Heart right ventricle (tissue), 16 donors: Measurements from ENCODE around the gene FAM20C. TPM values are rescaled to one million over a fixed set of nuclear protein-coding genes. Genes with fewer than 3 reads are reported as not detected.
"Not testable (repeated sequence)": the region's sequence is repeated elsewhere in the genome, so short reads cannot be mapped to it uniquely, and the experiment has no call there.

Experiments
- ATAC-seq, 8 donors: fragments of 200-7000 bp; cut with Tn5 transposase; one replicate each; pipeline ENCODE4 v1.9.1; 2020; ENCODE audit warnings: mild to moderate bottlenecking in 8 of 8, moderate library complexity in 8 of 8, moderate number of reproducible peaks in 1 of 8
- DNase-seq, 2 donors: peaks; one replicate each; pipeline ENCODE4 v3.0.0-alpha.2; 2020
- H3K27ac ChIP-seq, 10 donors: fragments of 200-600 bp; sonication (generic) in 2 of 10; one replicate each; pipeline versions ENCODE4 v1.5.0 to v1.8.0; 2020 to 2022; ENCODE audit warnings: mild to moderate bottlenecking in 3 of 10
- H3K27me3 ChIP-seq, 7 donors: fragments of 200-600 bp; one replicate each; pipeline ENCODE4 v1.8.0; 2021 to 2022; ENCODE audit warnings: mild to moderate bottlenecking in 2 of 7
- H3K36me3 ChIP-seq, 9 donors: fragments of 200-600 bp; sonication (generic) in 1 of 9; one replicate each; pipeline versions ENCODE4 v1.5.0 to v1.8.0; 2020 to 2022; ENCODE audit warnings: mild to moderate bottlenecking in 2 of 9
- H3K4me1 ChIP-seq, 9 donors: fragments of 200-600 bp; sonication (generic) in 1 of 9; one replicate each; pipeline versions ENCODE4 v1.5.0 to v1.8.0; 2020 to 2022; ENCODE audit warnings: mild to moderate bottlenecking in 4 of 9
- H3K4me3 ChIP-seq, 10 donors: fragments of 200-600 bp; sonication (generic) in 2 of 10; one replicate each; pipeline versions ENCODE4 v1.5.0 to v1.8.0; 2020 to 2022; ENCODE audit warnings: mild to moderate bottlenecking in 7 of 10, moderate library complexity in 2 of 10
- H3K9me3 ChIP-seq, 11 donors: fragments of 200-600 bp in 10 of 11; sonication (generic) in 2 of 11; one replicate each; pipeline versions ENCODE4 v1.5.0 to v1.8.0; 2013 to 2022; ENCODE audit warnings: mild to moderate bottlenecking in 2 of 11, control low read depth in 1 of 11, moderate library complexity in 1 of 11
- CTCF ChIP-seq, 9 donors: fragments of 200-600 bp; sonication (generic) in 2 of 9; IDR thresholded peaks; one replicate each; pipeline versions ENCODE4 v1.5.0 to v1.8.0; 2021 to 2022; ENCODE audit warnings: antibody characterized with exemption in 9 of 9, mild to moderate bottlenecking in 5 of 9, moderate library complexity in 1 of 9
- WGBS, 2 donors: extraction: QIAGEN DNeasy Blood & Tissue Kit; methylation state at CpG; one replicate each; pipeline ENCODE4 v1.1.7; 2013; ENCODE audit warnings: inconsistent platforms in 1 of 2; 5-methylcytosine and 5-hydroxymethylcytosine counted together
- intact Hi-C, 10 donors: fragments of 100-400 bp; cut with DNase I; formaldehyde crosslinking; loops; one replicate each; pipeline versions ENCODE4 v1.11.1 to v1.14.2; 2022
- polyA plus RNA-seq, 2 donors: library from polyadenylated mRNA; stranded (reverse); fragments of 200-250 nt; gene quantifications; one replicate each; pipeline ENCODE4 v1.2.3, GENCODE V29; 2013
- total RNA-seq, 10 donors: library from RNA; stranded (reverse); fragmentation: NEBNext Ultra II Directional in 3 of 10; extraction: Animal tissue kit (Norgen Biotek cat#: 25700) in 3 of 10; gene quantifications; one replicate each; pipeline versions ENCODE4 v1.2.1 to v1.2.4, GENCODE V29; 2021 to 2023
- donor health status: Arrhythmogenic right ventricular cardiomyopathy.
- donor health status: ischemic (EF 13 %, LVEDD 7.1; RV severe dilation, severe dysfunction).
- donor health status: healthy with polysubstance abuse.
- donor health status: DM: no; HTN: yes; CAD: no.
- donor health status: DM: no; HTN: no; CAD: no.
- donor health status: ischemic (EF 25% LVEDD 6.9; RV normal size, moderate dysfunction).
- donor health status: ischemic (EF 25% LVEDD 5.7; RV mildly dilated, moderate dysfunction).
- donor health status: healthy.
- donor health status: DM: yes; HTN: yes; CAD: no.
- donor health status: Ischemic cardiomyopathy.
- donor health status: ischemic (EF 35%, LVEDD 5.7; RV mildly dilated, moderate dysfunction).
- donor health status: nonischemic (EF 11% LVEDD 7.7; RV severe dilation, severe dysfunction).
- donor health status: DM: yes; HTN: yes; CAD: no.
- donor health status: PGD.
- donor health status: ischemic (EF 29% LVEDD 5.4; RV normal size, mild dysfunction).
- donor health status: nonischemic (EF 23%, LVEDD 6.1; RV moderate dilation, normal function).

FAM20C gene
- total and polyA plus RNA-seq, 12 donors = 12.4 to 59.8 (median 19.2) TPM

DNA sequence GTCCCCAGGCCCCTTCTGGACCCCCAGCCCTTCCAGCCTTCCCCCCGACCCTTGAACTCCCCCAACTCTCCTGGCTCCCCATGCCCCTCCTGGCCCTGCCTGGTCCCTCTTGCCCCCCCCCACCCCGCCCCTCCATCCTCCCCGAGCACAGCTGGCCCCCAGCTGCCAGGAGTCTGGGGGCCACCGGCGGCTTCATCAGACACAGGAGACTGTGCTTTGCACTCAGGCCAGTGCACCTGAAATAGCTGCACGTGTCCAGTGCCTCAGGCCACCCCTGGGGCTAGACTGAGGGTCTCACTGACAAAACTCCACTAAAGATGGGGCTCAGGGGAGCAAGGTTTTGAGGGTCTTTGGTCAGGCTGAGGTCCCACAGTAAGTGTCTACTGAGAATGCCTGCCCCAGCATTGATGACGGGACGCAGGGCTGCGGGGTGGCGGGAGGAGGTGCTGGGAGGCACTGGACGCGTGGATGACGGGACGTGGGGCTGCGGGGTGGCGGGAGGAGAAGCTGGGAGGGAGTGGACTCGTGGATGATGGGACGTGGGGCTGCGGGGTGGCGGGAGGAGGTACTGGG, 104.1 kb downstream of the FAM20C start:
- no peak for TF ChIP-seq CTCF (IDR thresholded peaks at IDR 0.05)
- WGBS, 2 donors = 77 to 87% methylated on average over 18 to 20 of the region's 20 CpGs
- H3K27me3 ChIP-seq = peaks cover 0 to 62% (median 46%) of the 10 kb centered on the region in 7 donors

DNA sequence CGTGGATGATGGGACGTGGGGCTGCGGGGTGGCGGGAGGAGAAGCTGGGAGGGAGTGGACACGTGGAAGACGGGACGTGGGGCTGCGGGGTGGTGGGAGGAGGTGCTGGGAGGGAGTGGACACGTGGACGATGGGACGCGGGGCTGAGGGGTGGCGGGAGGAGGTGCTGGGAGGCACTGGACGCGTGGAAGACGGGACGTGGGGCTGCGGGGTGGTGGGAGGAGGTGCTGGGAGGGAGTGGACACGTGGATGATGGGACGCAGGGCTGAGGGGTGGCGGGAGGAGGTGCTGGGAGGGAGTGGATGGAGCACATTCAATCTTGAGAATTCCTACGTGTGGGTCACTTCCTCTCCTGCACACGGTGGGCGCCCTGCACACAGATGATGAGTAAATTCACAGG, 104.8 kb downstream of the FAM20C start:
- H3K9me3 ChIP-seq, H3K4me3 ChIP-seq, H3K27ac ChIP-seq, ATAC-seq, H3K36me3 ChIP-seq, DNase-seq, intact Hi-C loops, H3K4me1 ChIP-seq: not testable (repeated sequence)
- H3K27me3 ChIP-seq = peaks cover 0 to 55% (median 39%) of the 10 kb centered on the region in 7 donors
- 81 to 83% methylated on average over 17 to 24 of the region's 24 CpGs for WGBS, 2 donors

More for the DNA sequence above, 104.1 kb downstream of the FAM20C start:
- no peak for DNase-seq
- no peak overlapping the region for H3K4me3 ChIP-seq
- no peaks in the 10 kb centered on the region for H3K9me3 ChIP-seq
- ATAC-seq = no peak
- H3K36me3 ChIP-seq = no peaks in the 10 kb centered on the region
- no peak overlapping the region for H3K27ac ChIP-seq
- intact Hi-C loops = no loop called here
- H3K4me1 ChIP-seq = no peaks in the 10 kb centered on the region

- intact Hi-C loops = no loop called here
- ATAC-seq (no peak), DNase-seq (no peak)
- Histone ChIP-seq H3K4me3 (no peak overlapping the region), H3K36me3 (no peaks in the 10 kb centered on the region), H3K9me3 (no peaks in the 10 kb centered on the region), H3K4me1 (no peaks in the 10 kb centered on the region), H3K27ac (no peak overlapping the region), H3K27me3 (peaks cover 0 to 48% (median 33%) of the 10 kb centered on the region in 7 donors)
- 82 to 83% methylated on average over 24 of the region's 24 CpGs for WGBS, 2 donors
- TF ChIP-seq CTCF (IDR thresholded peaks at IDR 0.05) = no peak
Observed at GRCh38 chr7:297611-298374, 105.4 kb downstream of the FAM20C start.

- intact Hi-C loops = no loop called here
- Histone ChIP-seq H3K36me3 (no peaks in the 10 kb centered on the region), H3K9me3 (no peaks in the 10 kb centered on the region), H3K27ac (no peak overlapping the region), H3K27me3 (peaks cover 0 to 43% (median 27%) of the 10 kb centered on the region in 7 donors), H3K4me1 (no peaks in the 10 kb centered on the region), H3K4me3 (no peak overlapping the region)
- no peak for TF ChIP-seq CTCF (IDR thresholded peaks at IDR 0.05)
- DNase-seq = no peak
- no peak for ATAC-seq
- WGBS, 2 donors = 72 to 74% methylated on average over 15 of the region's 15 CpGs
Observed at GRCh38 chr7:298375-298702, 106.0 kb downstream of the FAM20C start.

DNA sequence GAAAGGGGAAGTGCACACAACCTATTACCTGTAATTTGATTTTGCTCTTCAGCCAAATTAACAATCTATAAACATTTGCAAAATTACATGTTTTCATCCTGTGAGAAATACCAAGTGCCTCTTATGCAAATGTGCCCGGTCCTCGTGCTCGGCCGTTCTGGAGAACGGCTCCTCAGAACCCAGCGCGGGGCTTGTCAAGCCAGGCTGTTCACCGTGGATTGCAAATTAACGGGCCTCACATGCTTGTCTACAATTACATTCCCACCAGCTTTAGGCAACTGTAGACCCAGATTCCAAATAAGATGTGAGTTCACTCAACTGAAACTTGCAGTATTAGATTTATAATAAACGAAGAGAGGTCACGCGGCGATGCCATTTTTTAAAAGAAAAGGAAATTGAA, 106.4 kb downstream of the FAM20C start:
- ATAC-seq (no peak), DNase-seq (no peak)
- intact Hi-C loops = no loop called here
- no peak for TF ChIP-seq CTCF (IDR thresholded peaks at IDR 0.05)
- peaks cover 0 to 39% (median 23%) of the 10 kb centered on the region in 7 donors for H3K27me3 ChIP-seq
- H3K9me3 ChIP-seq = no peaks in the 10 kb centered on the region
- WGBS, 2 donors = 87% methylated on average over 13 of the region's 13 CpGs
- H3K4me1 ChIP-seq = no peaks in the 10 kb centered on the region
- H3K27ac ChIP-seq = no peak overlapping the region
- no peak overlapping the region for H3K4me3 ChIP-seq
- no peaks in the 10 kb centered on the region for H3K36me3 ChIP-seq
